ENCODE results near the gene CSNK1E.

CSNK1E gene

GRCh38 chr22:38292694-38293093, 24.5 kb downstream of the CSNK1E start:
- TF ChIP-seq ZFX (IDR thresholded peaks at IDR 0.05), result no peak
- no peak for TF ChIP-seq CTCF (conservative IDR thresholded peaks at IDR 0.05)
- H3K27ac ChIP-seq, result no peak overlapping the region

DNA sequence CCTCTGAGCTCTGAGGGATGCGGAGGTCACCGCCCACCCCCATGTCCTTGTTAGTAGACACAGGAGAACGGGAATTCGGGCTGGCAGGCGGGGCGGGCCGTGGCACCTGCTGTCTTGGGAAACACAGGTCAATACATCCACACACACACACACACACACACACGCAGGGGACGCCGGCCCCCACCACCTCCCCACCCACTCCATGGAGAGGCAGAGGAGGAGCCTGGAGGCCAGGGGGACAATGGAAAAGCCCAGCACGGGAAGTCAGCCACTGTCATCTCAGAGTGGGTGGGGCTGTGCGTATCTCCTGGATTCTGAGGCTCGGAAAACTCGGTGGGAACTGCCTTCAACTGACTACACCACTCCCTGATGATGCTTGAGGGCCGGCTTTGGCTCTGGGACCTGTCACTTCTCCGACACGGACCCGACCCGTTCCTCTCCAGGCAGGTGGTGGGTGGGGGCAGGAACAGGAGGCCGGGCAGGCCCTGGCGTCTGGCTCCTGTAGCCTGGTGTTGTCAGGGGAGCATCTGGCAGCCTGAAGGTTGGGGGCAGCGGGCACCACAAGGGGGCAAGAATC, 25.9 kb downstream of the CSNK1E start:
- no peak overlapping the region for H3K27ac ChIP-seq

DNA sequence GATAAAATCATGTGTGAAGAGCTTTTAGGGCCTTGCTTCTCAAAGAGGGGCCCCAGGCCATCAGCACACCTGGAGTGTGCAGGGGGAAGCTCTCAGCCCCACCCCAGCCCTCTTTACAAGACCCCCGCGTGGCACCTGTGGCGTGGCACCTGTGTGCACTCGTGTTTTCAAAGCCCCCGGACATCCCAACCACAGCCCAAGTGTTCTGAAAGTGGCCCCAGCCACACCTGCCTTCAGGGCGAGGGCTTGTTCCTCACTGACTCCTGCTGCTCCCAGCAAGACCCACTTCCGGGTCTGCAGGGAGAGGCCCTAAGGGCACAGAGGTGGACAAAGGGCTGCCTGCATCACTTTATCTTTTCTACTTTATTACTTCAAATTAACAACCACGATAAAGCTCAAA, 26.9 kb downstream of the CSNK1E start:
- TF ChIP-seq ZFX (IDR thresholded peaks at IDR 0.05) (no peak), CTCF (conservative IDR thresholded peaks at IDR 0.05) (no peak)
- no peak overlapping the region for H3K27ac ChIP-seq

More for the DNA sequence above, 25.9 kb downstream of the CSNK1E start:
- no peak for TF ChIP-seq CTCF (conservative IDR thresholded peaks at IDR 0.05)
- no peak for TF ChIP-seq ZFX (IDR thresholded peaks at IDR 0.05)

GRCh38 chr22:38289583-38290082, 27.6 kb downstream of the CSNK1E start:
- H3K27ac ChIP-seq, result no peak overlapping the region
- TF ChIP-seq CTCF (conservative IDR thresholded peaks at IDR 0.05) (no peak), ZFX (IDR thresholded peaks at IDR 0.05) (no peak)

- TF ChIP-seq CTCF (conservative IDR thresholded peaks at IDR 0.05), result no peak
- TF ChIP-seq ZFX (IDR thresholded peaks at IDR 0.05), result no peak
- H3K27ac ChIP-seq, result no peak overlapping the region
These were observed 30.1 kb downstream of the CSNK1E start for GRCh38 chr22:38286915-38287669.

- H3K27ac ChIP-seq, result no peak overlapping the region
- no peak for TF ChIP-seq CTCF (conservative IDR thresholded peaks at IDR 0.05)
- TF ChIP-seq ZFX (IDR thresholded peaks at IDR 0.05), result no peak
These were observed 32.2 kb downstream of the CSNK1E start for GRCh38 chr22:38285018-38285417.

DNA sequence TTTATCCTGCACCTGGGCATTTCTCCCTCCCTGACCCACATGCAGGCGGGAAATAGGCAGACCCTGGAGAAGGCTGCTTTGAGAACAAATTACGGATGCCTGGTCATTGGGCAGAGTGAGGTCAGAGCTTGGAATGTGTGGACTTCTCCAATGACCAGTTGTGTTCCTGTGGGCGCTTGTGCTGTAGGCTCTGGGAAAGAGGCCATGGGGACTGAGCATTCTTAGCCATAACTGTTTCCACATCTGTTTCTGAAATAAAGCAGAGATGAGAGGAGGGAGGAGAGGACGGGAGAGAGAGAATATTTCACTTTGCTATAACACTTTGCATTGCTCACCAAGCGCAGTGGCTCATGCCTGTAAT, 33.2 kb downstream of the CSNK1E start:
- no peak overlapping the region for H3K27ac ChIP-seq
- TF ChIP-seq CTCF (conservative IDR thresholded peaks at IDR 0.05), result no peak
- no peak for TF ChIP-seq ZFX (IDR thresholded peaks at IDR 0.05)
